Measurements from ENCODE around the gene PRSS53.

GRCh38 chr16:31063495-31063842 lies 25.3 kb downstream of the PRSS53 start:
- TF ChIP-seq EZH2 (IDR thresholded peaks at IDR 0.05; ENCODE audit: borderline replicate concordance, low read length): no peak
- TF ChIP-seq CTCF (conservative IDR thresholded peaks at IDR 0.05 in 1 of 2, IDR thresholded peaks at IDR 0.05 in 1 of 2; ENCODE audit: extremely low read depth in 1 of 2, insufficient read depth in 1 of 2, low read depth in 1 of 2, low read length in 2 of 2): no peak
